Sigmoid colon (tissue), 7 donors: ENCODE data around the gene ADAD2. TPM values are rescaled to one million over a fixed set of nuclear protein-coding genes. Genes with fewer than 3 reads are reported as not detected.

Experiments used
- DNase-seq: peaks from one replicate; pipeline ENCODE4 v3.0.0-alpha.2; 2019
- H3K27ac ChIP-seq, 4 donors: fragments of 200-600 bp; sonication (generic); one replicate each; pipeline ENCODE4 v1.5.1; 2016 to 2019; ENCODE audit warnings: mild to moderate bottlenecking in 1 of 4
- H3K27me3 ChIP-seq, 3 donors: fragments of 200-600 bp; sonication (generic); one replicate each; pipeline ENCODE4 v1.5.1; 2019; ENCODE audit warnings: mild to moderate bottlenecking in 1 of 3
- H3K36me3 ChIP-seq, 4 donors: fragments of 200-600 bp; sonication (generic); one replicate each; pipeline ENCODE4 v1.5.1; 2016 to 2019
- H3K4me1 ChIP-seq, 4 donors: fragments of 200-600 bp; sonication (generic); one replicate each; pipeline ENCODE4 v1.5.1; 2017 to 2019
- H3K4me3 ChIP-seq, 4 donors: fragments of 200-600 bp; sonication (generic); one replicate each; pipeline ENCODE4 v1.5.1; 2017 to 2019; ENCODE audit warnings: mild to moderate bottlenecking in 2 of 4, moderate library complexity in 1 of 4
- H3K9me3 ChIP-seq, 4 donors: fragments of 200-600 bp in 3 of 4; sonication (generic) in 3 of 4; one replicate each; pipeline versions ENCODE4 v1.5.1 to v1.6.1; 2013 to 2019
- EP300 ChIP-seq, 4 donors: sonication (generic); formaldehyde crosslinking; IDR thresholded peaks; one replicate each; pipeline ENCODE4 v1.6.1; 2017; ENCODE audit warnings: antibody characterized with exemption in 4 of 4
- POLR2A ChIP-seq, 2 donors: fragments of 450-650 bp; IDR thresholded peaks; one replicate each; pipeline ENCODE4 v1.6.1; 2016; ENCODE audit warnings: antibody characterized with exemption in 2 of 2, mild to moderate bottlenecking in 2 of 2, moderate library complexity in 2 of 2
- POLR2AphosphoS5 ChIP-seq, 4 donors: sonication (generic); formaldehyde crosslinking; IDR thresholded peaks; one replicate each; pipeline ENCODE4 v1.6.1; 2017; ENCODE audit warnings: antibody characterized with exemption in 4 of 4
- WGBS, 2 donors: extraction: QIAGEN DNeasy Blood & Tissue Kit; methylation state at CpG; one replicate each; pipeline ENCODE4 v1.1.7; 2013; 5-methylcytosine and 5-hydroxymethylcytosine counted together
- intact Hi-C: fragments of 100-400 bp; cut with DNase I; formaldehyde crosslinking; loops from one replicate; pipeline ENCODE4 v1.15.1; 2023
- polyA plus RNA-seq, 3 donors: library from polyadenylated mRNA; stranded (reverse); fragments of 200-250 nt; gene quantifications; one replicate each; pipeline ENCODE4 v1.2.3, GENCODE V29; 2013
- total RNA-seq, 4 donors: library from RNA; depleted of rRNA; stranded (reverse); fragments of >200 nt; gene quantifications; one replicate each; pipeline ENCODE4 v1.1.0, GENCODE V29; 2016
- TF ChIP-seq, protein P1 (sequence below), 4 experiments: fragments of 450-650 bp in 3 of 4; fragments of 200-600 bp in 1 of 4; IDR thresholded peaks; one replicate each; pipeline ENCODE4 v1.5.1; 2016 to 2019; ENCODE audit warnings: antibody characterized with exemption in 4 of 4, mild to moderate bottlenecking in 3 of 4, moderate library complexity in 2 of 4
- donor health status: healthy with polysubstance abuse.
- donor health status: Bipolar disorder and iron deficiency.
- donor health status: healthy.

Gene ADAD2
- total and polyA plus RNA-seq, 7 donors: 0.29 to 0.83 (median 0.36) TPM; not detected in 4

DNA sequence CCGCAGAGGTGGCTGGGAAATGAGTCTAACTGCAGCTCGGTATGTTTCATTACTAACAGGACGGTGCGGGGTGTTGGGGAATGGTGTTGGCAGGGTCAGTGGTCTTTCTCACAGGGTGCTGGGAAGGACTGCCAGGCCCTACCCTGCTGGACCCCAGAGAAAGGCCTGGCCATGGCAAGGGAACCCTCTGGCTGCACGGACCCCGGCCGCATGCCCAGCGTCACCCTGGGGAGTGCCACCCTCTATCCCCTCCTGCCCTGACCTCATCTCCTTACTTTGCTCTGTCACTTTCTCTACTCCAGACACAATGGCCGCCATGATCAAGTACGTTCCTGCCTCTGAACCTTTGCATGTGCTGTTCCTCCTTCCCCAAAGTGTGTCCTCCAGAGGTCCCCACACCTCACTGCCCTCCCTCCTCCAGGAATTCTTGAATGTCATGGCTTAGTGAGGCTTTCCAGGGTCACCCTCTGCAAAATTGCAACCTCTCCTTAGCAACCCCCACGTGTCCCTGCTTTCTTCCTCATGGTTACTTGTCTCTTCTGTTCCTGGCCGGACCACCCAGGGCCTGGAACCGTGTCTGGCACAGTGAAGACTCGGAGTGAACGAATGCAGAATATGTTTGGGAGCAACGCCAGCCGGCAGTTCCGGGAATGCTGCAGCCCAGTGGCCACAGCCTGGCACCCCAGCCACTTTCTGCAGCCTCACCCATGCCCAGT lies 15.2 kb downstream of the ADAD2 start:
- no peak for DNase-seq
- 89% methylated on average over 18 of the region's 18 CpGs for WGBS, 2 donors

DNA sequence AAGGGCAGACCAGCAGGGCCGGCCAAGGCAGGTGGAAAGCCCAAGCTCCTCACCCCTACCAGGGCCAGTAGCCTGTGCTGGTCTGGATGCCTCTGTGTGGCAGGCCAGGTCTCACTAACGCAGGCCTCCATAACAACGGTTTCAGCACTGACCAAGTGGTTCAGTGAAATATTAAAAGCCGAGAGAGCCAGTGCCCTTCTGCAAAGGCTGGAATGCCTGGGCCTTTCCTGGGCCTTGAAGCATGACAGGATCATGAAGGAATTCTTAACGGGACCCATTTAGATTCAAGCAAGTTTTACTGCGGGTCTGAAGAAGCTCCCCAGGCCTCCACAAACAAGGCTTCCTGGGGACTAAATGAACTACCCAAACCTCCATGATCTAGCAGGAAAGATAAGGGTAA lies 16.3 kb downstream of the ADAD2 start:
- Histone ChIP-seq H3K4me3 (no peak overlapping the region), H3K27ac (no peak overlapping the region), H3K36me3 (no peaks in the 10 kb centered on the region), H3K9me3 (no peaks in the 10 kb centered on the region), H3K27me3 (no peaks in the 10 kb centered on the region), H3K4me1 (no peaks in the 10 kb centered on the region)
- DNase-seq: no peak
- WGBS, 2 donors: 79 to 87% methylated on average over 6 of the region's 6 CpGs
- TF ChIP-seq, protein P1, sequence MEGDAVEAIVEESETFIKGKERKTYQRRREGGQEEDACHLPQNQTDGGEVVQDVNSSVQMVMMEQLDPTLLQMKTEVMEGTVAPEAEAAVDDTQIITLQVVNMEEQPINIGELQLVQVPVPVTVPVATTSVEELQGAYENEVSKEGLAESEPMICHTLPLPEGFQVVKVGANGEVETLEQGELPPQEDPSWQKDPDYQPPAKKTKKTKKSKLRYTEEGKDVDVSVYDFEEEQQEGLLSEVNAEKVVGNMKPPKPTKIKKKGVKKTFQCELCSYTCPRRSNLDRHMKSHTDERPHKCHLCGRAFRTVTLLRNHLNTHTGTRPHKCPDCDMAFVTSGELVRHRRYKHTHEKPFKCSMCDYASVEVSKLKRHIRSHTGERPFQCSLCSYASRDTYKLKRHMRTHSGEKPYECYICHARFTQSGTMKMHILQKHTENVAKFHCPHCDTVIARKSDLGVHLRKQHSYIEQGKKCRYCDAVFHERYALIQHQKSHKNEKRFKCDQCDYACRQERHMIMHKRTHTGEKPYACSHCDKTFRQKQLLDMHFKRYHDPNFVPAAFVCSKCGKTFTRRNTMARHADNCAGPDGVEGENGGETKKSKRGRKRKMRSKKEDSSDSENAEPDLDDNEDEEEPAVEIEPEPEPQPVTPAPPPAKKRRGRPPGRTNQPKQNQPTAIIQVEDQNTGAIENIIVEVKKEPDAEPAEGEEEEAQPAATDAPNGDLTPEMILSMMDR (IDR thresholded peaks at IDR 0.05): no peak
- no peak for TF ChIP-seq POLR2A (IDR thresholded peaks at IDR 0.05)
- TF ChIP-seq EP300 (IDR thresholded peaks at IDR 0.05): no peak
- intact Hi-C loops: no loop called here

More for the DNA sequence above, 15.2 kb downstream of the ADAD2 start:
- Histone ChIP-seq H3K36me3 (no peaks in the 10 kb centered on the region), H3K27me3 (no peaks in the 10 kb centered on the region), H3K4me1 (no peaks in the 10 kb centered on the region), H3K9me3 (no peaks in the 10 kb centered on the region), H3K4me3 (no peak overlapping the region), H3K27ac (no peak overlapping the region)
- intact Hi-C loops: no loop called here
- TF ChIP-seq EP300 (IDR thresholded peaks at IDR 0.05) (no peak), POLR2AphosphoS5 (IDR thresholded peaks at IDR 0.05) (no peak), POLR2A (IDR thresholded peaks at IDR 0.05) (no peak)
- TF ChIP-seq, protein P1 (IDR thresholded peaks at IDR 0.05): no peak

DNA sequence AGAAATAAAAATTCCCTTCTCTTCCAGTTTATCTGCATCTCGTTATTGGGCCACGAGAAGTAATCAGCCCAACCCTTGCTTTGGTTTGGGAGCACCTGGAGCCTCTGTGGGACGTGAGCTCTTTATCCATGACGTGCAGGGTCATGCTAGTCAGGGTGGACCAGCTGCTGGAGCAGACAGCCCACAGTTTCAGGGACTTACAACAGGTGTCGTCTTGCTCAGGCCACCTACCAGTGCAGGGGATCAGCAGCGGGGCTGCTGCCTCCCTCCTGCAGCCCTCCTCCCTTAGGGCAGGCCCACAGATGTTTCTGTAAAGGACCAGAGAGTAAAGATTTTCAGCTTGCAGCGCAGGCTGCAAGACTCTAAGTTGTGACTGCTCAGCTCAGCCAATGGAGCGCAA lies 16.9 kb downstream of the ADAD2 start:
- DNase-seq: no peak
- H3K4me1 ChIP-seq: no peaks in the 10 kb centered on the region
- TF ChIP-seq EP300 (IDR thresholded peaks at IDR 0.05) (no peak), POLR2AphosphoS5 (IDR thresholded peaks at IDR 0.05) (no peak), POLR2A (IDR thresholded peaks at IDR 0.05) (no peak)
- TF ChIP-seq, protein P1 (IDR thresholded peaks at IDR 0.05): no peak
- intact Hi-C loops: no loop called here
- H3K36me3 ChIP-seq: no peaks in the 10 kb centered on the region
- 79 to 89% methylated on average over 8 of the region's 8 CpGs for WGBS, 2 donors
- no peak overlapping the region for H3K27ac ChIP-seq
- H3K27me3 ChIP-seq: no peaks in the 10 kb centered on the region
- no peak overlapping the region for H3K4me3 ChIP-seq
- H3K9me3 ChIP-seq: no peaks in the 10 kb centered on the region

DNA sequence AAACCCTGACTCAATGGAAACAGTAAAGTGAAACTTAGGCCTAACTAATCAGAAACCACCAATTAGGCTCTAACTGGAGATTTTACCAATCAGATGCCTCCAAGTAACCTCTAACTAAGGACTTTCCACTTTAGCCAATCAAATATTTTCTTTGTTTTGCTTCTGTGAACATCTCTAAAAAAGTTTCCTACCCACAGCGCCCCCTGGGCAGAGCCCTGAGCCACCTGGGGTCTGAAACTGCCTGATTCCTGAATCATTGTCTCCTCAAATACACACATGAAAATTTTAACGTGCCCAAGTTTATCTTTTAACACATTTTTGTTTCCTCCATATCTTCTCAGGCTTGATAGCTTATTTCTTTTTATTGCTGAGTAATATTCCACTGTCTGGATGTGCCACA lies 19.0 kb downstream of the ADAD2 start:
- no peaks in the 10 kb centered on the region for H3K9me3 ChIP-seq
- H3K27me3 ChIP-seq: no peaks in the 10 kb centered on the region
- H3K4me3 ChIP-seq: no peak overlapping the region
- intact Hi-C loops: no loop called here
- 74 to 82% methylated on average over 2 of the region's 2 CpGs for WGBS, 2 donors
- no peak for TF ChIP-seq POLR2A (IDR thresholded peaks at IDR 0.05)
- no peak for TF ChIP-seq EP300 (IDR thresholded peaks at IDR 0.05)
- no peak for TF ChIP-seq POLR2AphosphoS5 (IDR thresholded peaks at IDR 0.05)
- TF ChIP-seq, protein P1 (IDR thresholded peaks at IDR 0.05): no peak
- DNase-seq: no peak
- H3K36me3 ChIP-seq: no peaks in the 10 kb centered on the region
- no peaks in the 10 kb centered on the region for H3K4me1 ChIP-seq
- no peak overlapping the region for H3K27ac ChIP-seq

DNA sequence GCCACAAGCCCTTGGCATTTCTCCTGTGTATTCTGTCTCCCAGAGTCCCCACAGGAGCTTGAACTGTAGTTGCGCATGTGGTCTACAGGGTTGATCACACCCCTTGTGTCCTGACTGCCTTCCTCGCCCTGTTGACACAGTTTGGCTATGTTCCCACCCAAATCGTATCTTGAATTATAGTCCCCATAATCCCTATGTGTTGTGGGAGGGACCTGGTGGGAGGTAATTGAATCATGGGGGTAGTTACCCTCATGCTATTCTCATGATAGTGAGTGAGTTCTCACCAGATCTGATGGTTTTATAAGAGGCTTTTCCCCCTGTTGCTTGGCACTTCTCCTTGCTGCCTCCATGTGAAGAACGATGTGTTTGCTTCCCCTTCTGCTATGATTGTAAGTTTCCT lies 21.2 kb downstream of the ADAD2 start:
- WGBS, 2 donors: 33 to 60% methylated on average over 4 of the region's 4 CpGs
- no peaks in the 10 kb centered on the region for H3K9me3 ChIP-seq
- H3K27ac ChIP-seq: no peak overlapping the region
- no peak for DNase-seq
- H3K27me3 ChIP-seq: no peaks in the 10 kb centered on the region
- H3K4me3 ChIP-seq: no peak overlapping the region
- H3K4me1 ChIP-seq: no peaks in the 10 kb centered on the region
- intact Hi-C loops: no loop called here
- TF ChIP-seq EP300 (IDR thresholded peaks at IDR 0.05): no peak
- TF ChIP-seq, protein P1 (IDR thresholded peaks at IDR 0.05): no peak
- no peak for TF ChIP-seq POLR2AphosphoS5 (IDR thresholded peaks at IDR 0.05)
- no peak for TF ChIP-seq POLR2A (IDR thresholded peaks at IDR 0.05)
- H3K36me3 ChIP-seq: no peaks in the 10 kb centered on the region
